ENCODE data around the gene GNPTAB.
"Not testable (repeated sequence)": the region's sequence is repeated elsewhere in the genome, so short reads cannot be mapped to it uniquely, and the experiment has no call there.

Gene GNPTAB

DNA sequence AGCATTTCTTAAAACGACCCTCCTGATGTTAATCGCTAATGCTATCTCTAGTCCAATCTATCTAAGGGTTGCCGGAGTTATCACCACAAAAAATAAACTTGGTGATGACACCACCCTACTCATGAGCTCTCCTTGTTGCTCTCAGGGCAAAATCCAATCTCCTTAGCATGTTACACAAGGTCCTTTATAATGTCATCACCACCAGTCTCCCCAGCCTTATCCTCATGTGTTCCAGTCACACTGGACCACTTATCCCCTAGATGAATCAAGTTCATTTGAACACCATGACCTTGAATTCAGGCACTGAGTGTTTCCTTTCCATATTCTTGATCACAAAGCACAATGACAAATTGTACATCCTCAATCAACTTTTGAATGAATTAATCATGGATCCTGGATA, 27.6 kb upstream of the GNPTAB start:
- H3K9ac ChIP-seq (ENCODE audit: insufficient read length, low read depth) = no peak overlapping the region
- DNase-seq (ENCODE audit: low read depth, low spot score) = no peak
- TF ChIP-seq ZNF274 (IDR thresholded peaks at IDR 0.05; ENCODE audit: low read depth, low read length) (no peak), SUZ12 (IDR thresholded peaks at IDR 0.05; ENCODE audit: extremely low read depth, insufficient read depth, insufficient read length) (no peak), YY1 (IDR thresholded peaks at IDR 0.05; ENCODE audit: insufficient read depth, insufficient read length) (no peak)
- H3K4me1 ChIP-seq (ENCODE audit: insufficient read depth, insufficient read length) = no peaks in the 10 kb centered on the region
- no peaks in the 10 kb centered on the region for H3K27me3 ChIP-seq (ENCODE audit: insufficient read depth, insufficient read length)
- no peaks in the 10 kb centered on the region for H3K9me3 ChIP-seq (ENCODE audit: insufficient read depth, low read length)
- no peaks in the 10 kb centered on the region for H3K36me3 ChIP-seq (ENCODE audit: insufficient read depth, insufficient read length, low read length)
- no peak overlapping the region for H3K4me3 ChIP-seq (ENCODE audit: insufficient read length, low read depth)

GRCh38 chr12:101857043-101857558, 26.3 kb upstream of the GNPTAB start:
- H3K4me1 ChIP-seq (ENCODE audit: insufficient read depth, insufficient read length) = no peaks in the 10 kb centered on the region
- H3K9me3 ChIP-seq (ENCODE audit: insufficient read depth, low read length) = no peaks in the 10 kb centered on the region
- no peaks in the 10 kb centered on the region for H3K36me3 ChIP-seq (ENCODE audit: insufficient read depth, insufficient read length, low read length)
- no peak overlapping the region for H3K9ac ChIP-seq (ENCODE audit: insufficient read length, low read depth)
- no peaks in the 10 kb centered on the region for H3K27me3 ChIP-seq (ENCODE audit: insufficient read depth, insufficient read length)
- no peak for DNase-seq (ENCODE audit: low read depth, low spot score)
- TF ChIP-seq SUZ12 (IDR thresholded peaks at IDR 0.05; ENCODE audit: extremely low read depth, insufficient read depth, insufficient read length) (no peak), YY1 (IDR thresholded peaks at IDR 0.05; ENCODE audit: insufficient read depth, insufficient read length) (no peak), ZNF274 (IDR thresholded peaks at IDR 0.05; ENCODE audit: low read depth, low read length) (no peak)
- no peak overlapping the region for H3K4me3 ChIP-seq (ENCODE audit: insufficient read length, low read depth)

DNA sequence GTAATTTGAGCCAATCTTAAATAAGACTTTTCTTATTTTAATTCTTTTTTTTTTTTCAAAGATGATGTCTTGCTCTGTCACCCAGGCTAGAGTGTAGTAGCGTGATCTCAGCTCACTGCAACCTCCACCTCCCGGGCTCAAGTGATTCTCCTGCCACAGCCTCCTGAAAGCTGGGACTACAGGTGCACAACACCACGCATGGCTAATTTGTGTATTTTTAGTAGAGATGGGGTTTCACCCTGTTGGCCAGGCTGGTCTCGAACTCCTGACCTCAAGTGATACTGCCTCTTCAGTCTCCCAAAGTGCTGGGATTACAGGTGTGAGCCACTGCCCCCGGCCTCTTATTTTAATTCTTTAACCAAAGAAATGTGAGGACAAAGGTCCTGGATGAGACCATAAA, 25.9 kb upstream of the GNPTAB start:
- H3K36me3 ChIP-seq (ENCODE audit: insufficient read depth, insufficient read length, low read length); H3K4me1 ChIP-seq (ENCODE audit: insufficient read depth, insufficient read length); H3K27me3 ChIP-seq (ENCODE audit: insufficient read depth, insufficient read length); H3K9ac ChIP-seq (ENCODE audit: insufficient read length, low read depth); DNase-seq (ENCODE audit: low read depth, low spot score); H3K9me3 ChIP-seq (ENCODE audit: insufficient read depth, low read length); H3K4me3 ChIP-seq (ENCODE audit: insufficient read length, low read depth): not testable (repeated sequence)

GRCh38 chr12:101855976-101856375, 25.2 kb upstream of the GNPTAB start:
- no peak overlapping the region for H3K4me3 ChIP-seq (ENCODE audit: insufficient read length, low read depth)
- no peak for DNase-seq (ENCODE audit: low read depth, low spot score)
- H3K9ac ChIP-seq (ENCODE audit: insufficient read length, low read depth) = no peak overlapping the region
- H3K4me1 ChIP-seq (ENCODE audit: insufficient read depth, insufficient read length) = no peaks in the 10 kb centered on the region
- TF ChIP-seq ZNF274 (IDR thresholded peaks at IDR 0.05; ENCODE audit: low read depth, low read length) (no peak), YY1 (IDR thresholded peaks at IDR 0.05; ENCODE audit: insufficient read depth, insufficient read length) (no peak), SUZ12 (IDR thresholded peaks at IDR 0.05; ENCODE audit: extremely low read depth, insufficient read depth, insufficient read length) (no peak)
- H3K9me3 ChIP-seq (ENCODE audit: insufficient read depth, low read length) = no peaks in the 10 kb centered on the region
- no peaks in the 10 kb centered on the region for H3K36me3 ChIP-seq (ENCODE audit: insufficient read depth, insufficient read length, low read length)
- H3K27me3 ChIP-seq (ENCODE audit: insufficient read depth, insufficient read length) = no peaks in the 10 kb centered on the region

DNA sequence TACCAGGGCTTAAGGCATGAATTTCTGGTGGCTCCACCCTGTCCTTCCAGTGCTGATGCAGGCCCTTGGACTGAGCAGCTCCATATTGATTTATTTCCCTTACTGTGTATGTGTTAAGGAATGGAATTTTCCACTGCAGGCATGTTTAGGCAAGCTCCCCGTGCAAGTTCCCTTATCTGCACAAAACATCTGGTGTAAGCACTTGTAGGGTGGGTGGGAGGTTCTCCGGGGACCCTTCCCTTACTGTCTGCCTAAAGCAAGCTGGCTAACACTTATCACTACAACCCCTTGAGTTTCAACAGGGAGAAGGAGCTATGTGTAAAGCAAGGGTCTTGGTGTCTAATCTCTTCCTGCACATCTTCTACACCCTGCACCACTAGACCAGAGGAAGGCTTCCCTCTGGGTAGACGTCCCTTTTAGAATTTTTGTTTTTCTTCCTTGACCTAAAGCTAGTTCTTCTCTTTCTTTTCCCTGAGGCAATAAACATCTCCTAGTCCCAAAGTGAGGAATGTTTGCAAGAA, 24.7 kb upstream of the GNPTAB start:
- DNase-seq (ENCODE audit: low read depth, low spot score) = no peak
- H3K9me3 ChIP-seq (ENCODE audit: insufficient read depth, low read length) = no peaks in the 10 kb centered on the region
- no peak overlapping the region for H3K4me3 ChIP-seq (ENCODE audit: insufficient read length, low read depth)
- no peaks in the 10 kb centered on the region for H3K27me3 ChIP-seq (ENCODE audit: insufficient read depth, insufficient read length)
- H3K4me1 ChIP-seq (ENCODE audit: insufficient read depth, insufficient read length) = no peaks in the 10 kb centered on the region
- H3K9ac ChIP-seq (ENCODE audit: insufficient read length, low read depth) = no peak overlapping the region
- no peaks in the 10 kb centered on the region for H3K36me3 ChIP-seq (ENCODE audit: insufficient read depth, insufficient read length, low read length)
- TF ChIP-seq YY1 (IDR thresholded peaks at IDR 0.05; ENCODE audit: insufficient read depth, insufficient read length) (no peak), ZNF274 (IDR thresholded peaks at IDR 0.05; ENCODE audit: low read depth, low read length) (no peak), SUZ12 (IDR thresholded peaks at IDR 0.05; ENCODE audit: extremely low read depth, insufficient read depth, insufficient read length) (no peak)

DNA sequence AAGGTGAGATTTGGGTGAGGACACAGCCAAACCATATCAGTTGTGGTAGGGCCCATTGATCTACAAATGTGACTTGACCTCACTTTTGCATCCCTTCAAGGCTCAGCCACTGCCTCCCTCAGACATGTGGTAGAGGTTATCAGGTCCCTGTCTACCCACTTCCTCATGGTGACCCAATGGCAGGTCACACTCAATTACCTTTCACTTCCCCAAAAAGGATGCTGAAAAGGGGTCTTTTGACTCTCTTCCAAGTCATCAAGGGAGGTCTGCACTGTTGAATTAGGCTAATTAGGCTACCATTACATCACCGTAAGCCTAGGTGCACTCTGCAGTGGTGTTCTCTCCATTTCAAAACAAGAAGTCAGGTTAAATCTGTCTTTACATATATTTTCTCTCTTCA, 24.0 kb upstream of the GNPTAB start:
- DNase-seq (ENCODE audit: low read depth, low spot score) = no peak
- Histone ChIP-seq H3K9me3 (ENCODE audit: insufficient read depth, low read length) (no peaks in the 10 kb centered on the region), H3K4me1 (ENCODE audit: insufficient read depth, insufficient read length) (no peaks in the 10 kb centered on the region), H3K36me3 (ENCODE audit: insufficient read depth, insufficient read length, low read length) (no peaks in the 10 kb centered on the region), H3K9ac (ENCODE audit: insufficient read length, low read depth) (no peak overlapping the region), H3K27me3 (ENCODE audit: insufficient read depth, insufficient read length) (no peaks in the 10 kb centered on the region), H3K4me3 (ENCODE audit: insufficient read length, low read depth) (no peak overlapping the region)
- TF ChIP-seq SUZ12 (IDR thresholded peaks at IDR 0.05; ENCODE audit: extremely low read depth, insufficient read depth, insufficient read length) = no peak
- TF ChIP-seq ZNF274 (IDR thresholded peaks at IDR 0.05; ENCODE audit: low read depth, low read length) = no peak
- no peak for TF ChIP-seq YY1 (IDR thresholded peaks at IDR 0.05; ENCODE audit: insufficient read depth, insufficient read length)

GRCh38 chr12:101852998-101853397, 22.2 kb upstream of the GNPTAB start:
- no peaks in the 10 kb centered on the region for H3K9me3 ChIP-seq (ENCODE audit: insufficient read depth, low read length)
- no peak overlapping the region for H3K9ac ChIP-seq (ENCODE audit: insufficient read length, low read depth)
- no peak overlapping the region for H3K4me3 ChIP-seq (ENCODE audit: insufficient read length, low read depth)
- H3K4me1 ChIP-seq (ENCODE audit: insufficient read depth, insufficient read length) = no peaks in the 10 kb centered on the region
- no peak for TF ChIP-seq SUZ12 (IDR thresholded peaks at IDR 0.05; ENCODE audit: extremely low read depth, insufficient read depth, insufficient read length)
- TF ChIP-seq YY1 (IDR thresholded peaks at IDR 0.05; ENCODE audit: insufficient read depth, insufficient read length) = no peak
- TF ChIP-seq ZNF274 (IDR thresholded peaks at IDR 0.05; ENCODE audit: low read depth, low read length) = no peak
- H3K36me3 ChIP-seq (ENCODE audit: insufficient read depth, insufficient read length, low read length) = no peaks in the 10 kb centered on the region
- H3K27me3 ChIP-seq (ENCODE audit: insufficient read depth, insufficient read length) = no peaks in the 10 kb centered on the region
- DNase-seq (ENCODE audit: low read depth, low spot score) = no peak

DNA sequence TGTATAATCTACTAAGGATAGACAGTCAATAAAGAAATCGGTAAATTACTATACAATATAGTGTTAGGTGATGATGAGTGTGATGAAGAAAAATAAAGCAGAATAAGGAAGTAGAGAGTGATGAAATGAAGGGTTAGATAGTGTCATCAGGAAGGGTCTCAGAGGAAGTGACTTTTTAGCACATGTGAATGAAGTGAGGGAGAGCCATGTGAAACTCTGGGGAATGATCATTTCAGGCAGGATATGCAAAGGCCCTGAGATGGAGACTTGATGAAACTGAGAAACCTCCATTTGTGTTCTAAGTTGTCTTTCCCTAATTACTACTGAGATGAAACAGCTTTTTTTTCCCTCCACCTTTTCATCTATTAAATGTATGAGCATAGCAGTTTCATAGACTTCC, 19.4 kb upstream of the GNPTAB start:
- TF ChIP-seq ZNF274 (IDR thresholded peaks at IDR 0.05; ENCODE audit: low read depth, low read length) = no peak
- no peak for TF ChIP-seq YY1 (IDR thresholded peaks at IDR 0.05; ENCODE audit: insufficient read depth, insufficient read length)
- no peak for TF ChIP-seq SUZ12 (IDR thresholded peaks at IDR 0.05; ENCODE audit: extremely low read depth, insufficient read depth, insufficient read length)
- Histone ChIP-seq H3K36me3 (ENCODE audit: insufficient read depth, insufficient read length, low read length) (no peaks in the 10 kb centered on the region), H3K4me1 (ENCODE audit: insufficient read depth, insufficient read length) (no peaks in the 10 kb centered on the region), H3K4me3 (ENCODE audit: insufficient read length, low read depth) (no peak overlapping the region), H3K9ac (ENCODE audit: insufficient read length, low read depth) (no peak overlapping the region), H3K27me3 (ENCODE audit: insufficient read depth, insufficient read length) (no peaks in the 10 kb centered on the region), H3K9me3 (ENCODE audit: insufficient read depth, low read length) (no peaks in the 10 kb centered on the region)
- no peak for DNase-seq (ENCODE audit: low read depth, low spot score)

All from NT2/D1 (cell line).